Retina (tissue), 1 donor: ENCODE measurements around the gene RAB2B.

Source experiments
- DNase-seq: peaks from one replicate; pipeline ENCODE4 v3.0.0-alpha.2; 2016

RAB2B gene

DNA sequence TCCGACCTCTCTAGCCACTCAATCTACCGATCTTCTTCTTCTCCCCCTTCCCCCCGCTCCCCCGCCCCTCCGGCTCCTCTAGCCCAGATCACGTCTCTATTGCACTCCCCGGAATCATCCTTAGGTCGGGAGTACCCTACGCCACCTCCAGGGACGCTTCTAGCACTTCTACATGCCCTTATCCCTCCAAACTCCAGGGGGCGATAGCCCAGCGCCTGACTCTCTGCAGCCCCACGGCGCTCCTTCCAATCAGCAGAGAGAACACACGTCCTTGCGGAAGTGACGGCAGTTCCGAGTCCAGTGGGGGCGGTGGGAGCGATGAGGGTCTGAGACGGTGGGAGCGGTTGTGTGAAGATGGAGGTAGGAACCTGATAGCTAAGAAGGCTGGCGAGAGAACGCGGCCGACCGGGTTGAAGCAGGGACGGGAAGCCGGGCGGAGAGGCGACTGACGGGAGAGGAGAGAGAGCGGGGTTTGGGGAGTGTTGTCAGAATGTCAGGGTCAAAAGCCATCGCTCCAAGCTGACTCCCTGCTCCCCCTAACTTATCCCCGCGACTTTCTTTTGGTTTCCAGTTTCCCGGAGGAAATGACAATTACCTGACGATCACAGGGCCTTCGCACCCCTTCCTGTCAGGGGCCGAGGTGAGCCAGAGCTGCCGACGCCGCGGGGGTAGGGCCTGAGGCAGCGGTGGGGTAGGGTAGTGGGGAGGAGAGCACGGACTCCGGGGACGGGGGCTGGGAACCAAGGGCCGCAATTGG lies at the start of gene RAB2B, which contains the start of gene TOX4:
Gene RAB2B, minus strand, starts transcription at position 35 of the 757 bp plus-strand sequence. CDS start 87 bp downstream, outside the sequence.
Gene TOX4, plus strand, starts transcription at position 271 of the 757 bp plus-strand sequence. Its CDS starts 84 bp downstream, at position 355.
- peak; percentile 96 for DNase-seq

DNA sequence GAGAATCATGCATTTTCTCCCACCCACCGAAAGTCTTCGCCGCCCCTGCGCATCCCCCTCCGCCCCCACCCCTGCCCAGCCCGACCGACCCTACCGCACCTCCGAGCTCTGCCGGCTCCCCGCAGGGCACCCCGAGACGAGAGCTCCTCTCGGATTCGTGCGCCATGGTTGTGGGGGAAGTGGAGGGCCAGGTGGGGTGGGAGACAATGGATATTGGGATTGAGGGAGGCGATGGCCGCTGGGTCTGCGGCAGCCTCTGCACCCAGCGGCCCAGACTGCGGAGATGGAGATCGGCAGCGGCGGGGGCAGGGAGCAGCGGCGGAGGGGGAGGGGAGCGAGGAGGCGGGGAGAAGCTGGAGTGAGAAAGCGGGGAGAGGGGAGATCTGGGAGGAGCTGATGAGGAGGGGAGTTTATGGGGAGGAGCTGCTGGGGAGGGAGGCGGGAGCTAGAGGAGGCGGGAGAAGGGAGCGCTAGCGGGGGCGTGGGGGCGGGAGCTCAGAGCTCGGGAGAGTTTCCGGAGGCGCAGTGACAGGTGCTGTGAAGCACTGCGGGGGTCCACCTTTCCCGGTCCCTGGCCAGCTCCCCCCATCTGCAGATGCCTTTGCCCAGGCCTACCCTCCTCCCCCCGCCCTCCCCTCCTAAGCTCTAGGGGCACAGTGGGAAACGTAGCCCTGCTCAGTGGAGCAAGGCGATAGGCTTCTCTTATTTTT lies 49.4 kb upstream of the RAB2B start, which contains the start of gene SALL2:
Gene SALL2, minus strand, starts transcription at position 385 of the 710 bp plus-strand sequence. Its CDS starts 219 bp downstream, at position 166.
- no peak for DNase-seq

DNA sequence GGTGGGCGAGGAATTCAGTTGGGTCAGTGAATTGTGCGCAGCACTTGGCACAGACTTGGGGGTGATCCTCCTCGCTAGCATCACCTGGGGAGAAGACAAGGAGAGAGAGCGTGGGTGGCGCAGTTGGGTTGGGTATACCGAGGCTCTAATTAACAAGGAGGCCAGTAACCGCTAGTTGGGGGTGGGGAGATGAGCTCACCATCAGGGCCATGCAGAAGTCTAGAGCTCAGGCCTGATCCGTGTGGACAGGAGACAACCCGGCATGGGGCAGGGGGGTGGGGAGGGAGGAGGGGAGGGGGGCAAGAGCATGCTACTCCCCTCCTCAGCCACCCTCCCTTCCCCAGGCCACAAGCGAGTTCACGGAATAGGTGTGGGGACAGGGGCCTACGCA lies 48.8 kb upstream of the RAB2B start:
- DNase-seq = no peak

DNA sequence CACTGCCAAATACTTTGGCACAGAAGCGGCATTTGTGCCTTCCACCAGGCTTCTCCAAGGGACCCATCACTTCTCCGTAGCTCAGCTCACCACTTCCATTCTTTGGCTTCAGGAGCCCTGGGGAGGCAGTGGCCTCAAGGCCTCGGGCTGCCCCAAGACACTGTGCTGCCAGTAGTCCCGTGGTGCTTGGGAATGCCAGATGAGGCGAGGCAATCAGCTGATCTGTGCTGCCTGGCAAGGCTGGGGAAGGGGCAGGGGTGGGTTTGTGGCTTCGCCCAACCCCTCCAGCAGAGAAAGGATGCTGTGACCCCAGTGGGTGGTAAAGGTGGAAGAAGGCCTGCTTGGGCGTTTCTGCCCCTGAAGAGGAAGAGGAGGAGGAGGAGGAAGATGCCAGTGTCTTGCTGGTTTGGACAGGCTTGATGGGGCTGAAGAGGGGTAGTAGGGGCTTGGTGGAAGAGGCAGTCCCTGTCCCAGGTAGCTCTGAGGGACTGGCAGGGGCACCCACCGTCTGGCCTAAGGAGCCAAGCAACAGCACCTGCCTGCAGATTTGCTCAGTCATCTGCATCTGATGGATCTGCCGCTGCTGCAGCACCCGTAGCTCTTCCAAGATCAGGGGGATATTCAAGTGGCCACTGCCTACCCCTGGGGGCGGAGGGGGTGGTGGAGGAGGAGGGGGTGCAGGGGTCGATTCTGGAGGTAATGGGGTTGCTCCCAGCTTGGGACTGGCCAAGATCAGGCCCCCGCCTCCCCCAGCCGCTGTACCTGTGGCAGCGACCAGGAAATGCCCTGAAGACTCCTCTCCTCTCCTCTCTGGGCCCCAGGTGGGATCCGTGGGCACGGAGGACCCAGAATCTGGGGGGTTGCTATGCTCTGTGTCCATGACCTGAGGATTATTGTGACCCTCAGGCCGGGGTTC lies 48.1 kb upstream of the RAB2B start:
- DNase-seq = no peak

DNA sequence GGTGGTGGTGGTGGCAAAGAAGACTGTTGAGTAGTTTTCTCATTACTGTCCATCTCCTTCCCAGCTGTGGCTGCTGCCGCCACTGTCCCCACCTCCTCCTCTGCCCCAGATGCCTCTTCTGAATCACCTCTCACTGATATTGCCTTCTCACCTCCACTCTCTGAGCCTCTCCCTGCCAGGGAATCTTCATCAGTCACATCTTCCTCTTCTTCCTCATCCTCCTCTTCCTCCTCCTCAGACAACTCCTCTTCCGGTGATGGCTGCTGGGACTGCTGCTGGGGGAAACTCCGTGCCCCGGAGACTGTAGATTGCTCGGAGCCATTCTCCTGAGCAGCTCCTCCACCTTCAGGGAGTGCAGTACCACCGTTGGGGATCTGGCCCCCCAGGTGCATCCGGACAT lies 46.4 kb upstream of the RAB2B start:
- no peak for DNase-seq

DNA sequence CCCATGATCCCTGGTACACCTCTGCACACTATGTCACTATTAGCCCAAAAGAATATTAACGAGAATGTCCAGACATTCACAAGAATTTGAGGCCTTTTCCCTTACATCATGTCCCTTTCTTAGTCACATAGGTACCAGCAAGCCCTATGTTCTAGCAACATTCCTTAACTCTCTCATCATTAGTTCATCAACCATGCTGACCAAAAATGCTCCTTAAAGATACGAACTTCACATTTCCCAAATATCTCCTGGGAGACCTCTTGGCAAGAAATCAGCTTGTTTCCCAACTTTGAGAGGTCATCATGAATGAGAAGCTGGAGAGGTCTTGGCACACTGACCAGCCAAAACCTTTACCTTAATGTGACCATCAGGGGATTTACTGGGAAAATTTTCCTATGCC lies 44.7 kb upstream of the RAB2B start:
- DNase-seq = no peak

DNA sequence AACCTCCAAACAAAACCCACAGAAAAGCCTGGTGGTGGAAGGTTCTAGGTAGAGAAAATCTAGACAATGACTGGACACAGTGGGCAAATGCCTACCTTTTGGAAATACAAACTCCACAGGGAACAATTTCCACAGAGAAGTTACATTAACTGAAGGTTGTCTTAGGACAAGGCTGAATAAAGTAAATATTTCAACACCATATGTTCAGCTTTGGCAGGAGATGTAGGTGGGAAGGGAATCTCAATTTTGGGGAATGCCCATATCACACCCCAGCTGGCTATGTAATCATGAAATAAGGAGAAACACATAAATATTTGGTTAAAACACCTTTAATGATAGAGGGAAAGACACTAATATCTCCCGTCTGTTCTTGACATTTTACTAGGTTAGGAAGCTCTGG lies 44.0 kb upstream of the RAB2B start:
- no peak for DNase-seq

DNA sequence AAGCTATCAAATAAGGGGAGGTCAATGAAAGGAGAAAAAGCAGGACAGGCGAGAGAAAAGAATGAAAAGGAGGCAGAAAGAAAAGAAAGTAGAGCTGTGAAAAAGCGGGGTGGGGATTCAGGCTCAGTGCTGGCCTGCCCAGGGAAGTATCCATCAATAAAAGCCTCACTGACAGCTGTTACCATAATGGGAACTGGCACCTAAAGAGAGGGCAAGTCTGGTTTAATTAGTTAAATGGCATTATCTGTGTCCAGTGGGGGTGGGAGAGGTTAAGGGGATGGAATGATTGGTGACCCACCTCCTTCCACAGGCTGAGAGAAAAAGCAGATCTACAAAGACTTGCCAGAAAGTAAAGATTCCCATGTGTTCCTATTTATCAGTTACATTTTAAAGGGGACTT lies 42.0 kb upstream of the RAB2B start:
- peak; percentile 66 for DNase-seq

DNA sequence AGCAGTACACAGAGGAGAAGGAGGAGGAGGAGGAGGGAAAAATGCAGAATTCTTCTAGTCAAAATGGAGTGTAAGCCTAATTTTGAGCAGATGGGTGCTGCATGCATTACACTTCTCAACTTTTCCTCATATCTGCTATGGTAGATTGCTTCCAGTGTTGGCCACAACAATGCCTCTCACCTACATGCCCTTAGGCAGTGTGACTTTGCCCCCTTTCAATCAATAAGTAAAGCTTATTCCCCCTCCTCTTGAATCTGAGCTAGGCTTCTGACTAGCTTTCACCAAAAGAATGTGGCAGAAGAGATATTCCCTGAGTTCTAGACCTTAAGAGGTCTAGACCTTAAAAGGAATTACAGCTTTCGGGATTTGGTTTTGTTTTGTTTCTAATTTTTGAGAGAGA lies 37.6 kb upstream of the RAB2B start:
- no peak for DNase-seq

DNA sequence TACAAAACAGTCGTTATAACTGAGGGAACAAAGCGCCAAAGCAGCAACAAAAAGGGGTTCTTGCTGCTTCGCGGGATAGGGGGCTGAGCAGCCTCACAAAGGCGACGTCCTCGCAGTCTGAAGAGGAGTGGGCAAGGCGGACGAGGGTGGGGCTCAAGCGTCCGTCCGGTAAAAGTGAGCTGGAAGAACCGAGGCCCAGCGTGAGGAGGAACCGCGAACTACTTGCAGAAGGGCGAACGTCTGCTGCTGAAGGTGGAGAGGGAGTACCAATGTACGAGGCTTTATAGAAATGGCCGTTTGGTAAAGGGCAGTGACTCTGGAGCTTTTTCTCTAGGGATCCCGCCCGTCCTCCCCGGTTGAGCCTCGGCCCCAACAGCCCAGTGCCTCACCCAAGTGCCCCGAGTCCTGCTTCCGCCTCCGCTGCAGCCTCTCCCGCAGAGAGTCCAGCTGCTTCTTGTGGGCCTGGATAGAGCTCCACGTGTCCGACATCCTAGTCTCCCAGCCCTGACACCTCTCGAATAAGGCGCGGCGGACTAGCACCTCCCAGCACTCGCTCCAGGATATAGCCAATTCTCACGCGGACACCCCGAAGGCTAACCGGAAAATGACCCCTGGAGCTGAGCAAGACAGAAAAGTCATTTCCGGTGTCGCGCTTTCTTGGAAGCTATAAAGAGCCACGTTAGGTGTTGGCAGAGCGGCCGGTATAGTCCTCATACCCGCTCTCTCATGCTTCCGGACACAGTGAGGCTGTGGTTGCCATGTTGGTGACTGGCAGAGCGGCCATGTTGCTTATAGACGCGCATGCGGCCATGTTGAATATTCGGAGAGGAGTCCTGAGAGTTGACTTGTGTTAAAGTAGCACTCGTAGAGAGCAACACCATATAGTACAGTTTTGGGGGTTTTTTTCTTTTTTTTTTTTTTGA lies 34.2 kb upstream of the RAB2B start, which contains the start of gene METTL3:
Gene METTL3, minus strand, starts transcription at position 606 of the 923 bp plus-strand sequence. Its CDS starts 117 bp downstream, at position 489.
- peak; percentile 95 for DNase-seq

DNA sequence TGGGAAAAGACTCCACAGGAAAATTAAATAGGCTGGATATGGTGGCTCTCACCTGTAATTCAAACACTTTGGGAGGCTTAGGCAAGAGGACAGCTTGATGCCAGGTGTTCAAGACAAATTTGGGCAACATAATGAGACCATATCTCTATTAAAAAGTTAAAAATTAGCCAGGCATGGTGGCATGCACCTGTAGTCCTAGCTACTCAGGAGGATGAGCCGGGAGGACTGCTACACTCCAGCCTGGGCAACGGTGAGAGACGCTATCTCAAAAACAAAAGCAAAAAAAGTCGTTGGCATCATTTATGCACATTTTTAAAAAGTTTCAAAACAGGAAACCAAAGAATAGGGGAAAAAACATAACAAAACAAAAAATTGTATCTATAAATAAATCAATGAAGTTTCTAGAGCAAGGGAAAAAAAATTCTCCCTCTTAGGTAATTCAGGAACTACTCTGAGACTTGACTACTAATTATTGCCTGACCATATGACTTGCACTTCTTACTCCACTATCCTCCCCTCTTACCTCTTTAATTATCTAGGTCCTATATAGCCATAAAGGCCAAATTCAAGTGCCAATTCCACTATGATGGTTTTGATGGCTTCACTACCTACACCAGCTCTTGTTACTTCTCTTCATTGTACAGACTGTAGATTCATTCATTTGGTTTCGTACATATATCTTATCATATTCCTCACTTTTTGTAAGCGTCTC lies 32.8 kb upstream of the RAB2B start:
- DNase-seq = no peak

DNA sequence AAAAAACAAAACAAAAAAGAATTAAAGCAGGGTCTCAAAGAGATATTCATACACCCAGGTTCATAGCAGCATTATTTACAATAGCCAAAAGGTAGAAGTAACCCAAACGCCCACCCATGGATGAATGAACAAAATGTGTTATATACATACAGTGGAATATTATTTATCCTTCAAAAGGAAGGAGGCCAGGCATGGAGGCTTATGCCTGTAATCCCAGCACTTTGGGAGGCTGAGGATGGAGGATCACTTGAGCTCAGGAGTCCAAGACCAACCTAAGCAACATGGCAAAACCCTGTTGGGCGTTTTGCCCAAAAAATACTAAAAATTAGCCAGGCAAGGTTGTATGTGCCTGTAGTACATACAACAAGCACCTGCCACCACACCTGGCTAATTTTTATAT lies 29.8 kb upstream of the RAB2B start:
- DNase-seq = no peak

DNA sequence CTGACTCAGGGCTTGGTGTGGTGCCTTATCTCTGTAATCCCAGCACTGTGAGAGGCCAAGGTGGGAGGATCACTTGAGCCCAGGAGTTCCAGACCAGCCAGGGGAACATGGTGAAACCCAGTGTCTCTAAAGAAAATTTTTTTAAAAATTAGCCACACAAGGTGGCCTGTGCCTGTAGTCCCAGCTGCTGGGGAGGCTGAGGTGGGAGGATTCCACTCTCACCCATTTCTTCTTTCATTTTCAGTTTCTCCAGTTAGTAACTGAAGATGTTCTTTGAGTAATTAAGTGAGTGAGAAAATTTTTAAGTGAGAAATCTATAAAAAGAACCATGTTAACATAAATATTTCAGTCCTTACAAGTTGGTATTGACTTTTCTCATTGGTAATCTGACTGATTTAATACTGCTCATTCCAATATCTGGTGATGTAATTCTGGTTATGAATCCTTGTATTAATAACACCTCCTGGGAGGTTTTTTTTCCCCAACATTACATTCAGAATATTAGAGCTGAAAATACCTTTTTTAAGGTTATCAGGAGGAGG lies 28.3 kb upstream of the RAB2B start:
- no peak for DNase-seq

DNA sequence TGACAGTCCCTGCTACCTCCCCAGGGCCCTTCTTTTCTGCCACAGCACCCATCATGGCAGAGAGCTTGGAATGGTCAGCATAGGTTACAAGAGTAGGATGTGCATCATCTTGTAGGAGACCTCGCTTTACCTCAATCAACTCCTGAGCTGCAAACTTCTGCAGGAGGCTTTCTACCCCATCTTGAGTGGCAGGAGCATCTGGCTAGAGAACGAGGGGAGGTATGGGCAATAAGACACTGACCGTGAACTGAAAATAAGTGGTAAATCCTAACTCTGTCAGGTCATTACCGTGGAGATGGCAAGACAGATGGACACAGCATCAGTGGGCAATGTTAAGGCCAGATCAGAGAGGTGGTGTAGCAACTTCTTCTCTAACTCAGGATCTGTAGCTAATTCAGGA lies 26.6 kb upstream of the RAB2B start:
- no peak for DNase-seq

DNA sequence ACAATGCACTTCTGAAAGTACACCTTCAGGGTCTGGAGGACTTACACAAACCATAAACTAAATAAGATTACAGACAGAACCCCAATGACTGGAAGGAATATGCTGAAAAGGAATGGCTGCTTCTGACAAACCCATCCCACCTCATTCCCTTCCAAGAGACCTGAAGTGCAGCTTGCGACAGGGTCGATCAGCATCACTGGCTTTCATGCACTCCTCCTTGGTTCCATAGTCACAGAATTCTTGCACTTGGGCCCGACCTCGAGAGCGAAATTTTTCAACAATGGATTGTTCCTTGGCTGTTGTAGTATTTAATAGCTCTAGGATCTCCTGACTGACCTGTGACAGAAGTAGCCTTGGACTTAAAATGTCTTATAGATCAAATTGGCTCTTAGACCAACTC lies 24.8 kb upstream of the RAB2B start:
- no peak for DNase-seq

DNA sequence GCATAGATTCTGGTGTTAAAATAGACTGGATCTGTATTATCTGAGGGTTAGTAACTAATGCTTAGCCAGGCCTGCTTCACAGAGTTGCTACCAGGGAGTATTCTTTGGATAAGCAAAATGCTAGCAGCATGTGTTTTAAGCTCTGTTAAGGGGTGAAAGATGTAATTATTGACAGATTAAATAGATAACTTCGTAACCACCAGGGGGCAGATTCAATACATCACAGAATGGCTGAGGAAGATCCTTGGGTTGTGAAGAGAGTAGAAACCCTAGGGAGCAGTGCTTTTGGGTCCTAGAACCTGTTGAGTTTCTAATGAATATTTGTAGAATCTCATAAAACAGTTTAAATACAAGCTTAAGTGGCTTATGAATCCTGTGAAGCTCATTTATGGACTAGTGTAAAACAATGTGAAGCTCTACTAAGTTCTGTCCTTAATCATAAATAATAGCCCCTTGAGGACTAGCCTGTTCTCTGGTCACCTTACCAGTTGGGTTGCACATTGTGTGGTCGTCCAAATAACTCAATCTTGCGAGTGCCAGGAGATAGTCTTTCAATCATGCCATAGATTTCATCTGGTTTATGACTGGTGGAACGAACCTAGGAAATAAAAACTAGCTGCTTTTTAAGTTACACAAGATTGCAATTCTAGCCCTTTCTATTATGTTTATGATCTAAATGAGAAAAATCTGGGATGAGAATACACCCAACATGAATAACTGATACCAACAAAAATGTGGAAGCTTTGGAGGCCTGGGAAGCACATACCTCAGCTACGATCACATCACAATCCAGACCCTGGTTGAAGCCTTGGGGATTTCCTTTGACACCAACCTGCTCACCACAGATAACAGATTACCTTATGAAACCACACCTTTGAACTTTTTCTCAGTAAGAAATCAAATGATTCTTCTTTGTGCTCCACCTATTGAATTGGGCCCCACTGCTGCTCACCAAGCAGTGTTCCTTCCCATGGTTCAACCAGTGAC lies 22.1 kb upstream of the RAB2B start:
- DNase-seq = peak; percentile 41

DNA sequence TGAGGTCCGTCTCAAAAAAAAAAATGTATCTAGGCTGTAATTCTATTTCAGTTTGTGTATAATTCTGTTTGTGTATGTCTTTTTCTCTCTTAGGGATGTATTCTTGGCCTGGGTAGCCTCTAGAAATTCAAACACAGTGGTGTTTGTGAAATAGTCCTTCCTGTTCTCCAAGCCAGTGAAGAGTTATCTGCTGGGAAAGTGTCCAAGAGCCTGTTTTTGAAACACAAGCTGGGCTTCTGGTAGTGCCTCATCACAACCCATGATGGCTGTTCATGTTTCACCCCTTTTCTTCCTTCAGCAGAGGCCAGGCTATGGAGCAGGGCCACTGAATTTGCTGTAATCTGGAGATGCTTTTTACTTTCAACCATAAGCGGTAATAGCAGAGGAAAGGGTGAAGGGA lies 19.7 kb upstream of the RAB2B start:
- DNase-seq = no peak

DNA sequence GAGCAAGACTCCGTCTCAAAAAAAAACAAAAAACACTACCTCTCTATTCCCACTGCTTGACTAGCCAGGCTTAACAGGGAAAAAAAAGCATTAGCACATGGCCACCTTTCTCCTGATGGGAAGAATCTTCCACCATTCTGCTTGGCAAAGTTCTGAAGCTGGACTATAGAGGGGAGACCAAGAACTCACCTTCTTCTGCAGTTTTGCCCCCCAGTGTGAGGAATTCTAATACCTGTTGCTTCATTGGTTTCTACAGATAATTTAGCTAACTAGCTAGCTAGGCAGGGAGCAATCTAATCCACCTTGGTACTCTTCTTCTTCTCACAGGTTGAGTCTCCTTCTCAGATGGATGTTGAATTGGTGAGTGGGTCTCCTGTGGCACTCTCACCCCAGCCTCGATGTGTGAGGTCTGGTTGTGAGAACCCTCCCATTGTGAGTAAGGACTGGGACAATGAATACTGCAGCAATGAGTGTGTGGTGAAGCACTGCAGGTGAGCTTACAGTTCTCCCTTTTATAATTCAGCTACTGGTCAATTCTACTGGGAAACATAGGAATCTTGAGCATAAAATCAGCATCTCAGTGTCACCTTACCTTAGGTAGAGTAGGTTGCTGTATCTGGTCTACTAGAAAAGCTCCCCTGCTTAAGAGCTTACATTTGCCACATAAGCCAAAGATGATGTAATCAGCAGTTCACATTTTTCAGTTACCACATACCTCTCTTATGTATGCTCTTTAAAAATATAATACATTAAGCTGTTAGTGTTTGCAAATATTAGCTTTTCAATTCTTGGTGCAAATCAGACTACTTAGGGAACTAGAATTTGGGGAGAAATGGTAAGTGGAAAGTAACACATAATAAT lies 18.4 kb upstream of the RAB2B start:
- no peak for DNase-seq
